Keratinocyte (primary cell): ENCODE results near the gene KLHDC7B.

Experiments used
- CTCF ChIP-seq, 3 experiments: IDR thresholded peaks in 1 of 3; conservative IDR thresholded peaks in 1 of 3; optimal IDR thresholded peaks in 1 of 3; 2 replicates in 2 of 3; 3 replicates in 1 of 3; pipeline versions ENCODE3 to v1.5.1; 2011; ENCODE audit warnings: low read length in 3 of 3, mild to moderate bottlenecking in 3 of 3, moderate library complexity in 2 of 3, control low read depth in 1 of 3, inconsistent platforms in 1 of 3; ENCODE audit not compliant: insufficient read depth in 2 of 3; ENCODE audit errors: extremely low read depth in 1 of 3
- EZH2 ChIP-seq: IDR thresholded peaks from one replicate; pipeline ENCODE4 v1.6.1; 2012; ENCODE audit warnings: inconsistent platforms, mild to moderate bottlenecking, low read length, moderate library complexity

GRCh38 chr22:50583294-50583861 lies 37.7 kb downstream of the KLHDC7B start:
- no peak for TF ChIP-seq CTCF (optimal IDR thresholded peaks at IDR 0.05 in 1 of 3, IDR thresholded peaks at IDR 0.05 in 1 of 3, conservative IDR thresholded peaks at IDR 0.05 in 1 of 3; ENCODE audit: extremely low read depth in 1 of 3, insufficient read depth in 2 of 3, low read length in 3 of 3)
- no peak for TF ChIP-seq EZH2
